GM12865 (cell line): ENCODE results near the gene RANBP9.
A peak's percentile ranks its signal among the peaks of the same experiment; 100 is the strongest.

Source experiments
- DNase-seq: peaks from one replicate; pipeline ENCODE4 v3.0.0; 2010; ENCODE audit warnings: low read depth
- H3K4me3 ChIP-seq: 2 replicates; pipeline ENCODE4 v1.5.1; 2011; ENCODE audit warnings: mild to moderate bottlenecking, low read depth, low read length, control low read depth
- CTCF ChIP-seq: IDR thresholded peaks from 2 replicates; pipeline ENCODE4 v1.5.1; 2011; ENCODE audit warnings: low read length, control low read depth, low read depth, inconsistent platforms; ENCODE audit not compliant: insufficient read depth; ENCODE audit errors: missing control alignments

RANBP9 gene

GRCh38 chr6:13586603-13587542 lies 124.8 kb downstream of the RANBP9 start:
- no peak for DNase-seq
- no peak overlapping the region for H3K4me3 ChIP-seq
- no peak for TF ChIP-seq CTCF

- TF ChIP-seq CTCF, result no peak
- no peak for DNase-seq
- no peak overlapping the region for H3K4me3 ChIP-seq
Observed at GRCh38 chr6:13581700-13582229, 129.9 kb downstream of the RANBP9 start.

GRCh38 chr6:13579911-13580310 lies 131.7 kb downstream of the RANBP9 start:
- no peak overlapping the region for H3K4me3 ChIP-seq
- DNase-seq, result no peak
- TF ChIP-seq CTCF, result no peak

GRCh38 chr6:13577926-13578325 lies 133.7 kb downstream of the RANBP9 start:
- DNase-seq, result no peak
- no peak for TF ChIP-seq CTCF

GRCh38 chr6:13576017-13576416 lies 135.6 kb downstream of the RANBP9 start:
- TF ChIP-seq CTCF, result no peak
- DNase-seq, result no peak
- H3K4me3 ChIP-seq, result no peak overlapping the region

More at GRCh38 chr6:13577926-13578325, 133.7 kb downstream of the RANBP9 start:
- no peak overlapping the region for H3K4me3 ChIP-seq

GRCh38 chr6:13575377-13575775 lies 136.3 kb downstream of the RANBP9 start:
- no peak for DNase-seq
- no peak for TF ChIP-seq CTCF
- H3K4me3 ChIP-seq, result peak overlapping the region; percentile 97
